ENCODE data around the gene PECR. TPM values are rescaled to one million over a fixed set of nuclear protein-coding genes. Genes with fewer than 3 reads are reported as not detected.
A peak's percentile ranks its signal among the peaks of the same experiment; 100 is the strongest.

The PECR gene
- total and polyA plus RNA-seq, 2 of the 13 experiments (the other 11 are each of a cell fraction or from before 2014, with no cell fraction given): 151 to 153 TPM

- TF ChIP-seq ZNF691 (CRISPR knock-in tag; IDR thresholded peaks at IDR 0.05; ENCODE audit: borderline replicate concordance, low read depth): no peak
- no peak for TF ChIP-seq ZBTB34 (CRISPR knock-in tag; IDR thresholded peaks at IDR 0.05)
- 0 out of 2 replicates have a peak, but pooled peaks have one; percentile 6 for TF ChIP-seq PAXIP1 (CRISPR knock-in tag; conservative IDR thresholded peaks at IDR 0.05)
- TF ChIP-seq SNAPC2 (CRISPR knock-in tag; IDR thresholded peaks at IDR 0.05): no peak
- no peak for TF ChIP-seq BCL6 (CRISPR knock-in tag; IDR thresholded peaks at IDR 0.05)
- no peaks in the 10 kb centered on the region for H3K27me3 ChIP-seq (ENCODE audit: control insufficient read depth in 1 of 2, insufficient read depth in 2 of 2, low read length in 2 of 2)
- H3K79me2 ChIP-seq (ENCODE audit: insufficient read depth, low read length): peaks cover 4% of the 10 kb centered on the region
- intact Hi-C loops (cut with micrococcal nuclease; ENCODE audit: unreplicated experiment): no loop called here
- WGBS (ENCODE audit: low lambda C conversion rate): 85% methylated on average over 6 of the region's 6 CpGs
- no TSS peak for BruUV-seq (replicated peaks)
- no peak overlapping the region for H3K4me2 ChIP-seq (ENCODE audit: low read depth, low read length)
- no peak overlapping the region for H3K4me3 ChIP-seq (replicated peaks in 1 of 3; ENCODE audit: insufficient read depth in 1 of 3, low read depth in 2 of 3, low read length in 3 of 3)
- H3K9me3 ChIP-seq (ENCODE audit: low read length): no peaks in the 10 kb centered on the region
- DNase-seq (ENCODE audit: low spot score) (no peak), FAIRE-seq (no peak), ATAC-seq (0 out of 3 replicates have a peak, but pooled peaks have one; percentile 33)
- no peak overlapping the region for H3K9ac ChIP-seq (ENCODE audit: insufficient read depth, low read depth, low read length)
- ChIA-PET CTCF (ENCODE audit: low intra/inter-chr PET ratio, low total read pairs) (no interaction called here), POLR2A (interaction anchor here (1.3 kb wide), 1 partner anchor 21 kb away, joined by 4 read pairs; the partner anchor contains the start of gene XRCC5)
- in situ Hi-C loops (cut with HindIII; ENCODE audit: extremely low pct_ligation_motif_present, low pct_unique_long_range_greater_than_20kb): no loop called here
- no peaks in the 10 kb centered on the region; the same call in 1 of the 2 replicates for H4K20me1 ChIP-seq (ENCODE audit: insufficient read depth, low read length)
- no peak overlapping the region for H3K27ac ChIP-seq (ENCODE audit: extremely low read length, insufficient read depth, low read length)
- no peak overlapping the region for H2AFZ ChIP-seq (ENCODE audit: low read length)
- peaks cover 35 to 92% of the 10 kb centered on the region in 2 experiments for H3K36me3 ChIP-seq (replicated peaks in 1 of 2; ENCODE audit: control insufficient read depth in 1 of 2, insufficient read depth in 2 of 2, low read length in 2 of 2)
- H3K4me1 ChIP-seq (ENCODE audit: insufficient read depth, low read length): peaks cover 20% of the 10 kb centered on the region
Measured at GRCh38 chr2:216130346-216130971, 48.9 kb upstream of the PECR start.
